Measurements from ENCODE around the gene PRTG.
A peak's percentile ranks its signal among the peaks of the same experiment; 100 is the strongest.

- no peak for TF ChIP-seq RAD21 (CRISPR knock-in tag; IDR thresholded peaks at IDR 0.05)
- peak; percentile 16; the same call in 1 of the 2 replicates for TF ChIP-seq CTCF (CRISPR knock-in tag; IDR thresholded peaks at IDR 0.05)
- TF ChIP-seq RFX5 (IDR thresholded peaks at IDR 0.05; ENCODE audit: low read depth, low read length): no peak
- no peak for TF ChIP-seq ZBTB37 (CRISPR knock-in tag; IDR thresholded peaks at IDR 0.05)
- no peak for TF ChIP-seq ZNF264 (CRISPR knock-in tag; IDR thresholded peaks at IDR 0.05)
These were observed 154.7 kb downstream of the PRTG start, which contains the start of gene PYGO1 for GRCh38 chr15:55588070-55588814.

Data from HepG2 (cell line).